GM13976 (cell line): Measurements from ENCODE around the gene DDI2.

ENCODE experiments used
- DNase-seq: peaks from one replicate; pipeline ENCODE4 v3.0.0; 2012; ENCODE audit warnings: low spot score
- in situ Hi-C: fragments of 300-500 bp; cut with MboI; formaldehyde crosslinking; loops from one replicate; pipeline ENCODE4 v1.12.0; 2022; ENCODE audit warnings: low sequenced_read_pairs, mixed read lengths, inconsistent platforms; ENCODE audit not compliant: unreplicated experiment
- TF ChIP-seq, protein P1 (sequence below): IDR thresholded peaks from 2 replicates; pipeline ENCODE4 v1.5.1; 2012; ENCODE audit warnings: borderline replicate concordance, mild to moderate bottlenecking; ENCODE audit not compliant: insufficient read depth; ENCODE audit errors: extremely low read depth, missing control alignments, control extremely low read depth

The DDI2 gene

DNA sequence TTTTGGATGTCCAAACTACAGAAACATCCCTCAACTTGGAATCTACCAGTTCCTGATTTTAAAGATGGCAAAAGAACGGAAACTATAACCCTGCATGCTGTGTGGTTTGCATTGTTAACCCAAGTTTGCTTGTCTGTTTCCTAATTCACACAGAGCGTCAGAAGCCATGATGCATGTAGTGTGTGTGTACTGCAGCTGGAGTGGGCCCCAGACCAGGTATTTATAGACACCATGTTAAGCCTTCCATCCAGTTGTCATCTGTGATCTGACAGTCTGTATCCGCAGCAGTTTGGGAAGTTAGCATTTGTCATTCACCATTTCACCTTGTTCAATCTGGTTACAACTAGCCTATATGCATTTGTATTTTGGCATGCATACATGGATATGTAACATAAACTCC lies 39.2 kb downstream of the DDI2 start:
- in situ Hi-C loops = no loop called here

GRCh38 chr1:15657021-15657420 lies 39.8 kb downstream of the DDI2 start:
- no peak for DNase-seq
- in situ Hi-C loops = no loop called here
- TF ChIP-seq, protein P1, sequence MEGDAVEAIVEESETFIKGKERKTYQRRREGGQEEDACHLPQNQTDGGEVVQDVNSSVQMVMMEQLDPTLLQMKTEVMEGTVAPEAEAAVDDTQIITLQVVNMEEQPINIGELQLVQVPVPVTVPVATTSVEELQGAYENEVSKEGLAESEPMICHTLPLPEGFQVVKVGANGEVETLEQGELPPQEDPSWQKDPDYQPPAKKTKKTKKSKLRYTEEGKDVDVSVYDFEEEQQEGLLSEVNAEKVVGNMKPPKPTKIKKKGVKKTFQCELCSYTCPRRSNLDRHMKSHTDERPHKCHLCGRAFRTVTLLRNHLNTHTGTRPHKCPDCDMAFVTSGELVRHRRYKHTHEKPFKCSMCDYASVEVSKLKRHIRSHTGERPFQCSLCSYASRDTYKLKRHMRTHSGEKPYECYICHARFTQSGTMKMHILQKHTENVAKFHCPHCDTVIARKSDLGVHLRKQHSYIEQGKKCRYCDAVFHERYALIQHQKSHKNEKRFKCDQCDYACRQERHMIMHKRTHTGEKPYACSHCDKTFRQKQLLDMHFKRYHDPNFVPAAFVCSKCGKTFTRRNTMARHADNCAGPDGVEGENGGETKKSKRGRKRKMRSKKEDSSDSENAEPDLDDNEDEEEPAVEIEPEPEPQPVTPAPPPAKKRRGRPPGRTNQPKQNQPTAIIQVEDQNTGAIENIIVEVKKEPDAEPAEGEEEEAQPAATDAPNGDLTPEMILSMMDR = no peak

More for the DNA sequence above, 39.2 kb downstream of the DDI2 start:
- DNase-seq = no peak
- TF ChIP-seq, protein P1 = no peak

GRCh38 chr1:15660151-15660550 lies 42.9 kb downstream of the DDI2 start:
- TF ChIP-seq, protein P1 = no peak
- in situ Hi-C loops = no loop called here
- no peak for DNase-seq

DNA sequence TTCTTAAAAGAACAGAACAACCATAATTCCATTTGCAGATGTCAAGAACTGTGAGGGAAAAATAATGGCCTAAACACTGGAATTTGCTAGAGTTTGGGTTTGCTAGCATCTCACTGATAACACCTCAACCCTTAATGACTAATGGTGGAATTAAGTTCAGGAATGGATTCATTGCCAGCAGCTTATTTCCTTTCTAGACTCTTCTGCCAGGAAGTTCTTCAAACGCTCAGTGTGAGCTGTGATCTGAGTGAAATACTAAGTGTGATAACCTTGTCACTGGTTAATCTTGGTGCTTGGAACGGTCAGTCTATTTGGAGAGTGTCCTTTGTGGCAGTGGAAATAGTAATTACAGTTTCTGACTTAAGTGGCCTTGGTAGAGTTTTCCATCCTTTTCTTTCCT lies 45.2 kb downstream of the DDI2 start:
- TF ChIP-seq, protein P1 = no peak
- in situ Hi-C loops = no loop called here
- no peak for DNase-seq

- TF ChIP-seq, protein P1 = no peak
- in situ Hi-C loops = no loop called here
- DNase-seq = no peak
Measured at GRCh38 chr1:15663925-15664324, 46.7 kb downstream of the DDI2 start.

DNA sequence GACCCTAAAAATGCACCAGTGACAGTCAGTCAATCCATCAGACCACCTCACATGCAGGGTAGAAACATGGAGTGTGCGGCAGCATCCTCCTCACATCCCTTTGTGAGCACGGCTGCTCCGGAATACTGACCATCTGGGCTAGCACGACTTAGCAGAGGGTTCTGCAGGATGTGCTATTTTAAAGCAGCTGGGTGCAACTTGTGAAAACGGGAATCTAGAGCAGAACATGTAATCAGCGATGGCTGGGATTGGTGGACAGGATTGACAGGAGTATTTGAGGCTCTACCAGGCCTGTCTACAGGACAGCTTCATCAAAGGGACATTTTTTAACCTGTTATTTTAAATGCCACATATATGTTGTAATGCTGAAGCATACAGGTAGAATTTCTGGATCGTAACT lies 50.1 kb downstream of the DDI2 start:
- in situ Hi-C loops = no loop called here

More for the DNA sequence above, 50.1 kb downstream of the DDI2 start:
- DNase-seq = no peak
- TF ChIP-seq, protein P1 = no peak
